Activated CD8-positive, alpha-beta memory T cell treated with anti-CD3 and anti-CD28 coated beads, Interleukin-2, amount 50 U/mL, for 1 hour (primary cell): ENCODE results near the gene LGI1.
"Not testable (repeated sequence)": the region's sequence is repeated elsewhere in the genome, so short reads cannot be mapped to it uniquely, and the experiment has no call there.

Source experiments
- DNase-seq: peaks from one replicate; pipeline ENCODE4 v3.0.0-alpha.2; 2020; ENCODE audit errors: extremely low read depth

LGI1 gene

DNA sequence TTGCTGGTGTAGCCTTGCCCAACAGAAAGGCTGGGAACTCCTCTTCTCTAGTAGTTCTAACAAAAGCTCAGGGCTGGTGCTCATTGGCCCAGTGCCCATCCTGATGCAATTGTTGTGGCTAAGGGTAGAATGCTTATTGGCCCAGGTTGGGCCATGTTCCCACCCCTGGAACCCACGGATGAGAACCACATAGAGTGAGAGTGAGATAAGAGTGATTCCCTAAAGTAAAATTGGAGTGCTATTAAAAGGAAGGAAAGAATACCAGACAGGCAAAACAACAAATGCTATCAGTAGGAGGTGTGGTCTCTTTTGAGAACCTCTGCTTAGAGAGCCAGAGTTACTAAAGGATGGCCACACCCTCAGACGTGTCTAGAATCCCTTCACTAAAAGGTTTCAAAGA lies 49.2 kb downstream of the LGI1 start:
- no peak for DNase-seq

GRCh38 chr10:93807371-93807770 lies 49.6 kb downstream of the LGI1 start:
- DNase-seq, result no peak

- DNase-seq, result no peak
Observed at GRCh38 chr10:93812659-93813338, 55.1 kb downstream of the LGI1 start.

GRCh38 chr10:93813507-93814465 lies 56.0 kb downstream of the LGI1 start:
- no peak for DNase-seq

GRCh38 chr10:93815304-93816096 lies 57.8 kb downstream of the LGI1 start:
- no peak for DNase-seq

- DNase-seq, result no peak
Observed at GRCh38 chr10:93816123-93816747, 58.5 kb downstream of the LGI1 start.

DNA sequence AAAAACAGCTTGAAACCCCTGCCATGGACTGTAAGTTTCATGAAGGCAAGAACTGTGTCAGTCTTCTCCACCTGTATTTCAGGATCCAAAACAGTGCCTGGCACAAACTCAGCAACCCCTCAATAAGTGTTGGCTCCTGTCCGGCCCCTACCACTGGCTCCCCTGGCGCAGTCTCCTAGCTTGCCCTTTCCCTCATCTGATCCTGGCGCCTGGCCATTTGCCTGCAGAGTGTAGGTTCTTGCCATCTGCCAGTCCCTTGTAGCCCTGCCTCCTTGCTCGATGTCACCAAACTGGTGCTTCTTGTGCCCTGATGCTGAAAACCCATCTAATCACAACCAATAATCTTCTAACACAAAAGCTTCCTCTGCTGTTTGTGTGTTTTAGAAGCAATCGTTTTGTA lies 60.4 kb downstream of the LGI1 start:
- no peak for DNase-seq

- DNase-seq, result no peak
Observed at GRCh38 chr10:93819520-93819919, 61.8 kb downstream of the LGI1 start.

GRCh38 chr10:93820434-93820833 lies 62.7 kb downstream of the LGI1 start:
- DNase-seq, result no peak

DNA sequence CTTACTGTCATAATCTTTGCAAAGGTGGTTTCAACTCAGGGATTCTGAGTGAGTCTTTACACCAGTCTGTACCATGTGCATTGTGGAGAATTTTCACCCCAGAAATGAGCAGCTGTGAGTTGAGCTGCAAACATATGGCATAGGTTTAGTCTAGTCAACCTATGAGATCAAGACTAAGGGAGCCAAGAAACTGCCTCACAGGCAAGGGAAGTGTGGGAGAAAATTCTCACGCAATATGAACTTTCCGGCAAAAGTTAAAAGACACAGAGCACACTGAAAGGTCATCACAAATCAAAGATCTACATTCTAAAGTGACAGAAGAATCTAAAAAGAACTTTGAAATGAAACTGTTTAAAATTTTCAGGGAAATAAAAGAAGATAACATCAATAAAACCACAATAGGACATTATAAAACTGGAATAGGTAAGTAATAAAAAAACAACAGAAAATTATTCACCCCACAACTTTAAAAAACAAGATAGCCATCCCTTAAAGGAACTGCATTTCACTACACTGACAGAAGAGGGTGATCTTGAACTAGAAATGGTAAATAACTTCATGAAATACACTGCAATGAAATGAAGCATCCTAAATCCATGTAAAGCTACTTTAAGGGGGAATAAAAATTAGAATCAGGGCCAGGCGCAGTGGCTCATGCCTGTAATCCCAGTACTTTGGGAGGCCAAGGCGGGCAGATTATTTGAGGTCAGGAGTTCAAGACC lies 63.5 kb downstream of the LGI1 start:
- no peak for DNase-seq

DNA sequence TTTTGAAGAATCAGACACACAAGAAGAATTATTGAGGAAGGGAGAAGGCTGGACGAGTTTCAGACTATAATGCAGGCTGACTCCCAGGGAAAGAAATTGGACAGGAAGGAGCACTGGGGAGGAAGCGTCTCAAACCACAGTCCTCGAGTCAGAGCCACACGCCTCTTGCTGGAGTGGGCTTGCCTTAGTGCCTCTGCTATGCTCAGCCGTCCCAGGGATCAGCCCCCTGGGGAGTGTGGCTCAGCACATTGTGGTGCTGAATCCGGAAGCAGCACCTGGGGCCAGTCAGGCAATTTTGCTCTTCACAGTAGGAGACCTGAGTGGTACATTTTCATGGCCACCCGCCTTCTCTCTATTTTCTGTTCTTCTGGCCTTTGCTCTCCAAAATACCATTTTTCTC lies 68.6 kb downstream of the LGI1 start:
- DNase-seq, result no peak

GRCh38 chr10:93827056-93827804 lies 69.5 kb downstream of the LGI1 start:
- no peak for DNase-seq

DNA sequence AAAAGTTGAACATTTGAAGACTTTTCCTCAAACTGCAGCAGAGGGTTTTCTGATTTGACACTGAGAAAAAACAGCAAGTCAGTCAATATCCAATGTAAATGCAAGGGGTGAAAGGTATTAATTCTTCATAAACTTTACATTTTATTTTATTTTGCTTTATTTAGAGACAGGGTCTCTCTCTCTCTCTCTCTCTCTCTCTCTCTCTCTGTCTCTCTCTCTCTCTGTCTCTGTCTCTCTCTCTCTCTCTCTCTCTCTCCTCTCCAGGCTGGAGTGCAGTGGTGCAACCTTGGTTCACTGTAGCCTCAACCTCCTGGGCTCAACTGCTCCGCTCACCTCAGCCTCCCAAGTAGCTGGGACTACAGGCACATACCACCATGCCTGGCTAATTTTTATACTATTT lies 73.3 kb downstream of the LGI1 start:
- not testable (repeated sequence) for DNase-seq

GRCh38 chr10:93835770-93836169 lies 78.0 kb downstream of the LGI1 start:
- no peak for DNase-seq

GRCh38 chr10:93837822-93838221 lies 80.1 kb downstream of the LGI1 start:
- DNase-seq, result no peak

GRCh38 chr10:93838278-93838677 lies 80.5 kb downstream of the LGI1 start:
- DNase-seq, result no peak

DNA sequence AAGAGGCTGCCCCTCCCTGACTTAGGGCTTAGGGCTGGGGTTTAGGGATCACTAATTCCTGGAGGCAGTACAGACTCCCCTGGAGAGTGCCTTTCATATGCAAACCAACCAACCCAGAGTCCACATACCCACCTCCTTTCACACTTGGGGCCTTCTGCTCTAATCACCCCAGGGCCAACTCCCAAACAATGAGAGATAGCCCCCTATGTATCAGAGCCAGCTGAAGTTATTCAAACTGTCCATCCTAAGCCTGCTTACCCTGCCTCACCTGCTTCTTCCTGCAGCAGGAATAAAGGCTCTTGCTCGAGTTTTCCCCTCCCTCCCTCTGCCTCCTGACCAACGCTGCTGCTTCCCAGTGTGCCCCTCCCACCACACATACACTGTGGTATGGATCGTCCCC lies 84.2 kb downstream of the LGI1 start:
- DNase-seq, result no peak

- no peak for DNase-seq
Observed at GRCh38 chr10:93844979-93845626, 87.4 kb downstream of the LGI1 start.
